Bronchial epithelial cell (primary cell): Measurements from ENCODE around the gene CHST8. TPM values are rescaled to one million over a fixed set of nuclear protein-coding genes. Genes with fewer than 3 reads are reported as not detected.
A peak's percentile ranks its signal among the peaks of the same experiment; 100 is the strongest.

Source experiments
- DNase-seq: peaks from one replicate; pipeline ENCODE4 v3.0.0-alpha.2; 2010; ENCODE audit warnings: low read depth
- FAIRE-seq: peaks from 2 replicates; lab custom pipeline; 2011; peaks lifted over from hg19 to GRCh38; lab: Jason Lieb, UNC
- H3K27me3 ChIP-seq: 2 replicates; pipeline ENCODE4 v1.5.1; 2011; ENCODE audit warnings: low read length; ENCODE audit not compliant: control insufficient read depth, insufficient read depth
- H3K36me3 ChIP-seq: 2 replicates; pipeline ENCODE4 v1.5.1; 2011; ENCODE audit warnings: low read length; ENCODE audit not compliant: control insufficient read depth, insufficient read depth
- H3K4me3 ChIP-seq: 2 replicates; pipeline ENCODE4 v1.5.1; 2011; ENCODE audit warnings: mild to moderate bottlenecking, low read depth, low read length, control low read depth
- total RNA-seq: library from RNA; depleted of rRNA; stranded (reverse); fragments of >200 nt; gene quantifications from 2 replicates; pipeline ENCODE4 v1.2.1, GENCODE V29; 2014
- TF ChIP-seq, protein P1 (sequence below): IDR thresholded peaks from 2 replicates; pipeline ENCODE4 v1.5.1; 2011; ENCODE audit warnings: mild to moderate bottlenecking, moderate library complexity, low read length, control low read depth, inconsistent platforms; ENCODE audit not compliant: insufficient read depth, severe bottlenecking

Gene CHST8
- total RNA-seq, 1 donor from 2014 or later = under 0.01 TPM

DNA sequence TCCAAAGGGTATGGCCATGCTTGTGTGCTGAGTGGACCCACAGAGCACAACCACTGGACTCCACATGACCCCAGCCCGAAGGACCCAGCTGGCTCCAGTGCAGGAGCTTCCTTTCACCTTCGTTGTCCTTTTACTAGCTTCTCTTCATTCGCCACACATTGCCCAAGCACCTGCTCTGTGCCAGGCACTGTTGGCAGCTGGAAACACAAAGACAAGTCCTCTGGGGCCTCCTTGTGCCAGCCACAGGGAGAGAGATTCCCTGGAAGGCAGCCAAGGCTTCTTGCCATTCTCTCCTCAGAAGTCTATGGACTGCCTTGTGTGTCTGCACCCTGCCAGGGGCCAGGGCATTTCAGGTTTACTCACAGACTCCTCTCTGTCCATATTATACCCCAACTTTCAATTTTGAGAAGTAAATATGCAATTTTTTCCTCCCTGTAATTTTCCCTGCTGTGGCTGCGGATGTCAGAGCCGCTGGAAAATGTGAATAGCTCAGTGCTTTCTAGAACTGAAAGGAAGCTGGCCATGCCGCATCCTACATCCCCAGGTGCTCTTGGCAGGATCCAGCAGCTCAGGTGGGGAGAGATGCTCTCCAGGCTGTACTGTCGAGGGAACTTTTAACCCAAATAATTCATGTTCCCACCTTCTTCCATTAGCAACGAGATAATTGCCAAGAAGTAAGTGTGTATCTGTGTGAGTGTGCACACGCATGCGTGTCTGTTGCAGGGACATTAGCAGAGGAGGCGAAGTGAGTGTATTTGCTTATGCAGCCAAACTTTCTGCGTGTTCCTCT is 57.2 kb downstream of the CHST8 start:
- Histone ChIP-seq H3K4me3 (no peak overlapping the region), H3K27me3 (no peaks in the 10 kb centered on the region), H3K36me3 (no peaks in the 10 kb centered on the region)
- FAIRE-seq (peak; percentile 92), DNase-seq (no peak)
- TF ChIP-seq, protein P1, sequence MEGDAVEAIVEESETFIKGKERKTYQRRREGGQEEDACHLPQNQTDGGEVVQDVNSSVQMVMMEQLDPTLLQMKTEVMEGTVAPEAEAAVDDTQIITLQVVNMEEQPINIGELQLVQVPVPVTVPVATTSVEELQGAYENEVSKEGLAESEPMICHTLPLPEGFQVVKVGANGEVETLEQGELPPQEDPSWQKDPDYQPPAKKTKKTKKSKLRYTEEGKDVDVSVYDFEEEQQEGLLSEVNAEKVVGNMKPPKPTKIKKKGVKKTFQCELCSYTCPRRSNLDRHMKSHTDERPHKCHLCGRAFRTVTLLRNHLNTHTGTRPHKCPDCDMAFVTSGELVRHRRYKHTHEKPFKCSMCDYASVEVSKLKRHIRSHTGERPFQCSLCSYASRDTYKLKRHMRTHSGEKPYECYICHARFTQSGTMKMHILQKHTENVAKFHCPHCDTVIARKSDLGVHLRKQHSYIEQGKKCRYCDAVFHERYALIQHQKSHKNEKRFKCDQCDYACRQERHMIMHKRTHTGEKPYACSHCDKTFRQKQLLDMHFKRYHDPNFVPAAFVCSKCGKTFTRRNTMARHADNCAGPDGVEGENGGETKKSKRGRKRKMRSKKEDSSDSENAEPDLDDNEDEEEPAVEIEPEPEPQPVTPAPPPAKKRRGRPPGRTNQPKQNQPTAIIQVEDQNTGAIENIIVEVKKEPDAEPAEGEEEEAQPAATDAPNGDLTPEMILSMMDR = no peak

DNA sequence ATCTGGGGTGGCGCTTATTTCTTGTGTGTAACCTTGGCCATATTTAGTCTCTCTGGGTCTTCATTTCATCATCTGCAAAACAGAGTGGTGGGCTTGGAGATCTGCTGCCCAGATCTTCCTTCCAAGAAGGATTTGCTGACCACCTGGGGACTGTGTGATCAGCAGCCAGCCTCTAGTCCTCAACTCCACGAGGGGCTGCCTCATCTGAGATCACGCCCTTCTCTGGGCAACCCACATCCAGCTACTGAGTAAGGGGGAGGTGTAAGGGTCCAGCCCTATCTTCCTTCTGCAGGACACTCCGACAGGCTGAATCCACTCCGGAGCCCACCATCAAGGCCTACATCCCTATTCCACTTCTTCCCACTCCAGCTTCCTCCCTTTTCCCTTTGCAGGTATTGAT is 57.9 kb downstream of the CHST8 start:
- TF ChIP-seq, protein P1 = no peak
- Histone ChIP-seq H3K4me3 (no peak overlapping the region), H3K36me3 (no peaks in the 10 kb centered on the region), H3K27me3 (no peaks in the 10 kb centered on the region)
- DNase-seq = no peak
- no peak for FAIRE-seq

DNA sequence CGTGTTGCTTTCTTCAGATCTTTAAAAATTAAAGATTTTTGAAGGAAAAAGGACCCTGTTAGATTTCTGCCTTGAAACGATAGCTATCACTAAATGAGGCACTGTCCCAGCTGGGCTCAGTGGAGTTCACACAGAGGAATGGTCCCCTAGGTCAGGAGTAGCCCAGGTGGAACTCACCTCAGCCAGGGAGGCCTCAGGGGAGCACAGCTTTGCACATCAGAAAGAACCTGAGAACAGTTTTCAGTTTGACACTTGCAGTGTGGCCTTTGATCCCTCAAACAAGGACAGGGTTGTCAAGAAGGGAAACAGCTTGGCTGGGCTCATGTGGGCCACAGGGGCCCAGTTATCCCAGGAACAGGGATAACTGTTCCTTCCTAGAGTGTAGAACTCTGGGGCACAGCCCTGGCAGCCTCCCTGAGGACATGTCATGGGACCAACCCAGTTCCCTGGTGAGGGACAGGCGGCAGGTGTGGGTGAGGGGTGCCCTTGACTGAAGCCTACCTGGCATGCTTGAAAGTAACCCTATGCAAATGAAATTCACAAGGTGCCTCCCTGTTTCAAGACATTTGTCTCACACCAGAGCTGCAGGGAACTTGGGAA is 59.4 kb downstream of the CHST8 start:
- Histone ChIP-seq H3K4me3 (no peak overlapping the region), H3K27me3 (no peaks in the 10 kb centered on the region), H3K36me3 (no peaks in the 10 kb centered on the region)
- no peak for DNase-seq
- TF ChIP-seq, protein P1 = no peak
- no peak for FAIRE-seq

DNA sequence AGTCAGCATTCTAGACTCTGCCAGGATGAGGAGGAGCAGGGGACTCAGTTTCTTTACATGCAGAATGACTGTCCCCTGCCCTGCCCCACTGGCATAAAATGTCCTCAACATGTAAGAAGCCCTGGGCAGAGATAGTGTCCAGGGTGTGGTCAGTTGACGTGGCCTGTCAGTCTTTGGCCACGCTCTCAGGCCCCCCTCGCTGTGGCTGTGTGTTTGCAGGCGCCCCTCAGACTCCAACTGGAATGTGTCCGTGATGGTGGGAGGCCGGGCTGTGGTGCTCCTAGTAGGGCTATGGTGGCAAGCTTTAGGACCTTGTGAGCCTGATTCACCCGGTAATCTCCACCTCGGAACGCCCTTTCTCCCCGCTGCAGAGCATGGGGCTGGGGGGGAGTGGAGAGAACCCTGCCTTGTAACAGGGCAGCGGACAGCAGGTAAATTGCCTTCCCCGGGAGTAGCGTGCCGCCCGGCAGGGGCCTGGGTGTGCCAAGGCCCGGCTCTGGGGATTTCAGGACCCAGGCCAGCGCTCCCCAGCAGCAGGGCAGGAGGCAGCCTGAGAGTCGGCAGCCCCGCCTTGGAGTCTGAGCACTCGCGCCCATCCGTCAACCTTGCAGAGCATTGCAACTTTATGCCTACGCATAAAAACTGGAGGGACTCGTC is 62.3 kb downstream of the CHST8 start:
- DNase-seq = peak; percentile 17
- Histone ChIP-seq H3K4me3 (no peak overlapping the region), H3K36me3 (no peaks in the 10 kb centered on the region), H3K27me3 (no peaks in the 10 kb centered on the region)
- FAIRE-seq = no peak
- TF ChIP-seq, protein P1 = no peak

DNA sequence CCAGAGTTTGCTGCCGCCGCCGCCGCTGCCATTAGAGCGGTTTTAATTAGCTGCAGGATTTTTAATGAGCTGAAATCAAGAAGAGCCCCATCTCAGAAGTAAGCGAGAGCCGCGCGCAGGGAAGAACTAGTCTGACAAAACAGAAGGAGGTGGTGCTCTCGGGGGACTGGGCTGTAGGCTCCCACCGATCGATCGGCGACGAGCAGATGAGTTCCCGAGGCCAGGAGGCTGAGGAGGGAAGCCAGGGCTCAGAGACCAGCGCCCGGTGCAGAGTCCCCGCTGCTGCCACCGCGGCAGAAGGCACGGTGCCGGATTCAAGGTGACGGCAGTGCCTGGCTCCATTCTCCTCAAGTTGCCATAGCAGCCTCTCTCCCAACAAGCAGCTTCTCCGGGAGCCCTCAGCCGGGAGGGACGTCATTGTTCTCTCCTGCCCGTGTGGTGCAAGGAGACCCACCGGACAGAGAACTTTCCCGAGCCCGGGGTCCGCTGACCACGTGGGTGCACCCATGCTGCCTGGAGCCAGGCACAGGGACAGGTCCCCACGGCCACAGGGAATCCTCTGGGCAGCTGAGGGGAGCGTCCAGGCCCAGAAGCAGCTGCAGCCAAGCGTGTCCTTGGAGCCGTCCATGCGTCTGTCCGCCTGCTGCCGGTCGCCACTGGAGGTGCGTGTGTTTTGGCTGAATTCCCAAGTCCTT is 62.9 kb downstream of the CHST8 start:
- no peak for DNase-seq
- TF ChIP-seq, protein P1 = no peak
- no peak for FAIRE-seq
- Histone ChIP-seq H3K4me3 (no peak overlapping the region), H3K27me3 (no peaks in the 10 kb centered on the region), H3K36me3 (no peaks in the 10 kb centered on the region)
